GM12874 (cell line): ENCODE data around the gene RAB40C.

Experiments used
- TF ChIP-seq, protein P1 (sequence below): IDR thresholded peaks from 2 replicates; pipeline ENCODE4 v1.5.1; 2011; ENCODE audit warnings: low read depth, mild to moderate bottlenecking, control low read depth, low read length, moderate library complexity; ENCODE audit not compliant: insufficient read depth

Gene RAB40C

GRCh38 chr16:670485-671352 lies 80.9 kb downstream of the RAB40C start:
- TF ChIP-seq, protein P1, sequence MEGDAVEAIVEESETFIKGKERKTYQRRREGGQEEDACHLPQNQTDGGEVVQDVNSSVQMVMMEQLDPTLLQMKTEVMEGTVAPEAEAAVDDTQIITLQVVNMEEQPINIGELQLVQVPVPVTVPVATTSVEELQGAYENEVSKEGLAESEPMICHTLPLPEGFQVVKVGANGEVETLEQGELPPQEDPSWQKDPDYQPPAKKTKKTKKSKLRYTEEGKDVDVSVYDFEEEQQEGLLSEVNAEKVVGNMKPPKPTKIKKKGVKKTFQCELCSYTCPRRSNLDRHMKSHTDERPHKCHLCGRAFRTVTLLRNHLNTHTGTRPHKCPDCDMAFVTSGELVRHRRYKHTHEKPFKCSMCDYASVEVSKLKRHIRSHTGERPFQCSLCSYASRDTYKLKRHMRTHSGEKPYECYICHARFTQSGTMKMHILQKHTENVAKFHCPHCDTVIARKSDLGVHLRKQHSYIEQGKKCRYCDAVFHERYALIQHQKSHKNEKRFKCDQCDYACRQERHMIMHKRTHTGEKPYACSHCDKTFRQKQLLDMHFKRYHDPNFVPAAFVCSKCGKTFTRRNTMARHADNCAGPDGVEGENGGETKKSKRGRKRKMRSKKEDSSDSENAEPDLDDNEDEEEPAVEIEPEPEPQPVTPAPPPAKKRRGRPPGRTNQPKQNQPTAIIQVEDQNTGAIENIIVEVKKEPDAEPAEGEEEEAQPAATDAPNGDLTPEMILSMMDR: no peak

- TF ChIP-seq, protein P1: no peak
These were observed 81.7 kb downstream of the RAB40C start for GRCh38 chr16:671353-672131.

- TF ChIP-seq, protein P1: no peak
These were observed 82.5 kb downstream of the RAB40C start for GRCh38 chr16:672371-672770.

DNA sequence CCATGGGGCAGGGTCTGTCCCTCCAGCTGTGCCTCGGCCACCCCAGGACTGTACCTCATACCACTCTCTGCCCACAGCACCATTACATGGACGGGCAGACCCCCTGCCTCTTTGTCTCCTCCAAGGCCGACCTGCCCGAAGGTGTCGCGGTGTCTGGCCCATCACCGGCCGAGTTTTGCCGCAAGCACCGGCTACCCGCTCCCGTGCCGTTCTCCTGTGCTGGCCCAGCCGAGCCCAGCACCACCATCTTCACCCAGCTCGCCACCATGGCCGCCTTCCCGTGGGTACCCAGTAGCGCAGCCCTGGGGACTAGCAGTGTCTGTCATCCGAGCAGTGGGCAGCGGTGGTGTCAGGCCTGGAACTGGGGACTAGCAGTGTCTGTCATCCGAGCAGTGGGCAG lies 83.0 kb downstream of the RAB40C start:
- TF ChIP-seq, protein P1: no peak

- TF ChIP-seq, protein P1: no peak
These were observed 83.6 kb downstream of the RAB40C start for GRCh38 chr16:673399-673991.

- TF ChIP-seq, protein P1: no peak
These were observed 84.5 kb downstream of the RAB40C start for GRCh38 chr16:674214-674881.
